H1 (cell line): Measurements from ENCODE around the gene SPDYE16. TPM values are rescaled to one million over a fixed set of nuclear protein-coding genes. Genes with fewer than 3 reads are reported as not detected.

Experiments
- CTCF ChIA-PET: fragments of 300-600 bp; sonication (Branson Sonifier 250); formaldehyde crosslinking; loops from one replicate; lab custom pipeline; 2021; ENCODE audit not compliant: partially characterized antibody; lab: Charles Lee
- POLR2A ChIA-PET: fragments of 300-600 bp; sonication (Branson Sonifier 250); formaldehyde crosslinking; loops from one replicate; lab custom pipeline; 2021; ENCODE audit warnings: inconsistent platforms; ENCODE audit not compliant: partially characterized antibody; lab: Charles Lee
- DNase-seq, 2 experiments: peaks; one replicate each; pipeline versions ENCODE4 v3.0.0 to v3.0.0-alpha.2; 2010 to 2022; ENCODE audit warnings: low spot score in 2 of 2, low read depth in 1 of 2, mixed read lengths in 1 of 2
- FAIRE-seq: peaks from 2 replicates; lab custom pipeline; 2011; peaks lifted over from hg19 to GRCh38; lab: Jason Lieb, UNC
- H2AFZ ChIP-seq: 2 replicates; pipeline ENCODE4 v1.8.1; 2012; ENCODE audit warnings: low read length, inconsistent platforms
- H2AK5ac ChIP-seq: 2 replicates; pipeline ENCODE4 v1.6.1; 2013; ENCODE audit warnings: low read depth, low read length
- H2BK120ac ChIP-seq: replicated peaks from 2 replicates; pipeline ENCODE3; 2013; ENCODE audit warnings: low read depth, low read length, inconsistent platforms
- H2BK12ac ChIP-seq: 2 replicates; pipeline ENCODE4 v1.6.1; 2013; ENCODE audit warnings: low read depth, low read length
- H2BK15ac ChIP-seq: 2 replicates; pipeline ENCODE4 v1.6.1; 2013; ENCODE audit warnings: low read length
- H2BK20ac ChIP-seq: 2 replicates; pipeline ENCODE4 v1.6.1; 2013; ENCODE audit warnings: low read length
- H2BK5ac ChIP-seq: 2 replicates; pipeline ENCODE4 v1.6.1; 2013; ENCODE audit warnings: low read depth, low read length
- H3K14ac ChIP-seq: 2 replicates; pipeline ENCODE4 v1.6.1; 2013; ENCODE audit warnings: inconsistent platforms; ENCODE audit not compliant: insufficient read length
- H3K18ac ChIP-seq: 2 replicates; pipeline ENCODE4 v1.6.1; 2013; ENCODE audit warnings: low read length; ENCODE audit errors: extremely low read depth
- H3K23ac ChIP-seq: 2 replicates; pipeline ENCODE4 v1.6.1; 2013; ENCODE audit warnings: inconsistent platforms; ENCODE audit not compliant: insufficient read length
- H3K23me2 ChIP-seq: 2 replicates; pipeline ENCODE4 v1.6.1; 2013; ENCODE audit warnings: low read depth, low read length
- H3K27ac ChIP-seq: 2 replicates; pipeline ENCODE4 v1.6.1; 2011; ENCODE audit warnings: low read depth, low read length, inconsistent platforms
- H3K27me3 ChIP-seq, 4 experiments: replicated peaks in 1 of 4; 1 replicate in 1 of 4; 2 replicates in 3 of 4; pipeline versions ENCODE4 v1.6.1 to v1.8.1; 2011 to 2013; ENCODE audit warnings: low read length in 3 of 4, mild to moderate bottlenecking in 3 of 4, inconsistent platforms in 2 of 4, mixed read lengths in 2 of 4, moderate library complexity in 1 of 4; ENCODE audit not compliant: control insufficient read depth in 3 of 4, insufficient read depth in 3 of 4; ENCODE audit errors: extremely low read depth in 1 of 4
- H3K36me3 ChIP-seq, 4 experiments: 2 replicates each; pipeline versions ENCODE4 v1.6.1 to v1.8.1; 2011 to 2013; ENCODE audit warnings: mild to moderate bottlenecking in 4 of 4, low read length in 3 of 4, moderate library complexity in 2 of 4, control low read depth in 1 of 4, inconsistent platforms in 1 of 4; ENCODE audit not compliant: insufficient read depth in 4 of 4, control insufficient read depth in 2 of 4
- H3K4ac ChIP-seq: replicated peaks from 2 replicates; pipeline ENCODE3; 2013; ENCODE audit warnings: low read length, low read depth, mixed read lengths, inconsistent platforms; ENCODE audit not compliant: insufficient read length
- H3K4me1 ChIP-seq, 4 experiments: replicated peaks in 1 of 4; 1 replicate in 1 of 4; 2 replicates in 3 of 4; pipeline versions ENCODE4 v1.6.1 to v1.8.1; 2011 to 2013; ENCODE audit warnings: low read length in 3 of 4, inconsistent platforms in 2 of 4, mixed read lengths in 1 of 4; ENCODE audit not compliant: insufficient read depth in 4 of 4, control insufficient read depth in 3 of 4
- H3K4me2 ChIP-seq, 2 experiments: 2 replicates each; pipeline versions ENCODE4 v1.6.1 to v1.8.1; 2011 to 2013; ENCODE audit warnings: low read depth in 2 of 2, low read length in 2 of 2, control low read depth in 1 of 2, inconsistent platforms in 1 of 2, mild to moderate bottlenecking in 1 of 2; ENCODE audit not compliant: insufficient read depth in 1 of 2
- H3K4me3 ChIP-seq, 4 experiments: fragments of 200-600, 300-600 bp in 1 of 4; sonication (generic), shearing (Covaris generic), sonication (Bioruptor Twin) in 1 of 4; 2 replicates each; pipeline versions ENCODE4 v1.5.1 to v1.8.1; 2011 to 2016; ENCODE audit warnings: low read length in 4 of 4, low read depth in 3 of 4, control low read depth in 2 of 4, inconsistent platforms in 2 of 4, mild to moderate bottlenecking in 2 of 4, mixed read lengths in 1 of 4, moderate library complexity in 1 of 4; ENCODE audit not compliant: insufficient read depth in 2 of 4; ENCODE audit errors: extremely low read depth in 1 of 4
- H3K56ac ChIP-seq: replicated peaks from 2 replicates; pipeline ENCODE3; 2013; ENCODE audit warnings: low read depth, mild to moderate bottlenecking, mixed read lengths, low read length, inconsistent platforms; ENCODE audit not compliant: insufficient read length
- H3K79me1 ChIP-seq: 2 replicates; pipeline ENCODE4 v1.6.1; 2013; ENCODE audit warnings: low read depth, low read length, control low read depth
- H3K79me2 ChIP-seq, 2 experiments: 2 replicates each; pipeline versions ENCODE4 v1.6.1 to v1.8.1; 2012 to 2013; ENCODE audit warnings: low read length in 2 of 2, mild to moderate bottlenecking in 2 of 2, inconsistent platforms in 1 of 2; ENCODE audit not compliant: insufficient read depth in 2 of 2, control insufficient read depth in 1 of 2
- H3K9ac ChIP-seq, 4 experiments: replicated peaks in 1 of 4; 1 replicate in 1 of 4; 2 replicates in 3 of 4; pipeline versions ENCODE4 v1.6.1 to v1.8.1; 2011 to 2013; ENCODE audit warnings: low read depth in 3 of 4, low read length in 3 of 4, control low read depth in 2 of 4, mild to moderate bottlenecking in 2 of 4, moderate library complexity in 2 of 4, inconsistent platforms in 1 of 4; ENCODE audit errors: extremely low read depth in 1 of 4
- H3K9me3 ChIP-seq, 2 experiments: 2 replicates each; pipeline versions ENCODE4 v1.6.1 to v1.8.1; 2012 to 2013; ENCODE audit warnings: mild to moderate bottlenecking in 2 of 2, moderate library complexity in 2 of 2, control low read depth in 1 of 2, inconsistent platforms in 1 of 2, low read depth in 1 of 2, low read length in 1 of 2, mixed read lengths in 1 of 2; ENCODE audit not compliant: insufficient read depth in 2 of 2
- H4K20me1 ChIP-seq, 2 experiments: replicated peaks in 1 of 2; 2 replicates each; pipeline versions ENCODE3 to v1.8.1; 2011 to 2013; ENCODE audit warnings: inconsistent platforms in 2 of 2, low read length in 2 of 2, mild to moderate bottlenecking in 1 of 2; ENCODE audit not compliant: insufficient read depth in 2 of 2, control insufficient read depth in 1 of 2
- H4K5ac ChIP-seq: 2 replicates; pipeline ENCODE4 v1.6.1; 2013; ENCODE audit warnings: low read length, low read depth, mixed read lengths, inconsistent platforms; ENCODE audit not compliant: insufficient read length
- H4K8ac ChIP-seq: 2 replicates; pipeline ENCODE4 v1.8.0; 2013; ENCODE audit warnings: mild to moderate bottlenecking, moderate library complexity, low read length, inconsistent platforms; ENCODE audit not compliant: insufficient read depth; ENCODE audit errors: extremely low read depth
- H4K91ac ChIP-seq: replicated peaks from 2 replicates; pipeline ENCODE3; 2013; ENCODE audit warnings: low read length, mixed read lengths, inconsistent platforms; ENCODE audit not compliant: insufficient read length
- ASH2L ChIP-seq: fragments of 200-600, 300-600 bp; sonication (generic); IDR thresholded peaks from one replicate; pipeline ENCODE4 v1.7.1; 2017; ENCODE audit warnings: low read length
- CBX5 ChIP-seq: fragments of 300-800, 300-1000 bp; sonication (generic); IDR thresholded peaks from 2 replicates; pipeline ENCODE4 v1.7.1; 2016; ENCODE audit warnings: antibody characterized with exemption, low read length, low read depth
- CHD2 ChIP-seq: IDR thresholded peaks from 2 replicates; pipeline ENCODE4 v1.6.1; 2012; ENCODE audit warnings: low read length, improper control_type of control experiment
- GABPA ChIP-seq: IDR thresholded peaks from 2 replicates; pipeline ENCODE4 v1.6.1; 2011; ENCODE audit warnings: mild to moderate bottlenecking, low read length, moderate library complexity, borderline replicate concordance; ENCODE audit not compliant: insufficient read depth
- HDAC2 ChIP-seq, 2 experiments: fragments of 300-600 bp in 1 of 2; sonication (generic) in 1 of 2; IDR thresholded peaks; 2 replicates each; pipeline ENCODE4 v1.6.1; 2011 to 2012; ENCODE audit warnings: low read depth in 2 of 2, low read length in 2 of 2, mild to moderate bottlenecking in 2 of 2, moderate library complexity in 2 of 2, borderline replicate concordance in 1 of 2, inconsistent platforms in 1 of 2
- NANOG ChIP-seq: IDR thresholded peaks from 2 replicates; pipeline ENCODE4 v1.6.1; 2011; ENCODE audit warnings: low read length, low read depth, mild to moderate bottlenecking, inconsistent platforms; ENCODE audit not compliant: insufficient read depth, poor library complexity, severe bottlenecking
- RAD21 ChIP-seq, 2 experiments: IDR thresholded peaks in 1 of 2; conservative IDR thresholded peaks in 1 of 2; 2 replicates each; pipeline ENCODE4 v1.6.1; 2011; ENCODE audit warnings: low read depth in 2 of 2, low read length in 2 of 2, improper control_type of control experiment in 1 of 2, inconsistent platforms in 1 of 2, mild to moderate bottlenecking in 1 of 2, moderate library complexity in 1 of 2
- RNF2 ChIP-seq: fragments of 200-900, 300-1000 bp; sonication (generic); IDR thresholded peaks from 2 replicates; pipeline ENCODE4 v1.7.1; 2016; ENCODE audit warnings: borderline replicate concordance, low read depth, mild to moderate bottlenecking, antibody characterized with exemption, low read length; ENCODE audit not compliant: poor library complexity, severe bottlenecking; ENCODE audit errors: missing control alignments
- SIX5 ChIP-seq: IDR thresholded peaks from 2 replicates; pipeline ENCODE4 v1.6.1; 2011; ENCODE audit warnings: mild to moderate bottlenecking, low read depth, low read length
- TAF7 ChIP-seq: optimal IDR thresholded peaks from 2 replicates; pipeline ENCODE3; 2011; ENCODE audit warnings: low read depth, mild to moderate bottlenecking, inconsistent platforms, low read length, moderate library complexity, borderline replicate concordance
- WGBS, 2 experiments: shearing (Covaris generic) in 1 of 2; methylation state at CpG; one replicate each; pipeline versions ENCODE4 v1.1.6 to v1.1.7; 2013 to 2015; ENCODE audit warnings: low lambda C conversion rate in 2 of 2, mixed read lengths in 2 of 2, inconsistent platforms in 1 of 2, low coverage in 1 of 2, missing lambda C conversion rate in 1 of 2; ENCODE audit not compliant: insufficient replicate concordance in 2 of 2, insufficient coverage in 1 of 2, insufficient read length in 1 of 2; ENCODE audit errors: extremely low coverage in 1 of 2, missing lambda C conversion rate in 1 of 2; 5-methylcytosine and 5-hydroxymethylcytosine counted together
- polyA plus RNA-seq, 7 experiments: library from polyadenylated mRNA; depleted of rRNA in 3 of 7; stranded (reverse) in 5 of 7; unstranded in 2 of 7; fragments of >200 nt in 5 of 7; fragments of 200-250 nt in 2 of 7; gene quantifications; 1 replicate in 5 of 7; 2 replicates in 1 of 7; 4 replicates in 1 of 7; pipeline versions ENCODE4 v1.2.1 to v1.2.3, GENCODE V29; 2011 to 2013; ENCODE audit warnings: missing spikeins in 2 of 7, mixed read lengths in 2 of 7
- total RNA-seq: library from RNA; stranded (reverse); fragmentation: NEBNext Ultra II Directional; extraction: Animal tissue kit (Norgen Biotek cat#: 25700); gene quantifications from 2 replicates; pipeline ENCODE4 v1.2.1, GENCODE V29; 2021
- TF ChIP-seq, protein P1 (sequence below): IDR thresholded peaks from 2 replicates; pipeline ENCODE4 v1.6.1; 2012; ENCODE audit warnings: low read length, inconsistent platforms

The SPDYE16 gene
- total and polyA plus RNA-seq, 2 of the 8 experiments (the other 6 are each of a cell fraction or from before 2014, with no cell fraction given): not detected

- Histone ChIP-seq H2BK15ac (no peak overlapping the region), H4K5ac (no peak overlapping the region), H3K79me1 (no peaks in the 10 kb centered on the region), H2AK5ac (no peak overlapping the region), H3K27ac (no peak overlapping the region), H3K18ac (no peak overlapping the region), H2BK20ac (no peak overlapping the region), H3K56ac (no peak overlapping the region), H3K23me2 (no peaks in the 10 kb centered on the region), H3K23ac (no peak overlapping the region), H4K8ac (no peak overlapping the region), H3K4me3 (no peak overlapping the region), H2BK120ac (no peak overlapping the region), H3K4ac (no peak overlapping the region), H2BK5ac (no peak overlapping the region), H3K14ac (no peak overlapping the region), H3K4me1 (peaks cover 0 to 11% (median 8%) of the 10 kb centered on the region in 4 experiments; a peak in 6 of 7 replicates), H4K91ac (no peak overlapping the region), H2BK12ac (peak overlapping the region; percentile 17; the same call in 1 of the 2 replicates), H2AFZ (no peak overlapping the region), H3K4me2 (no peak overlapping the region), H3K36me3 (peaks cover 0 to 5% (median under 1%) of the 10 kb centered on the region in 4 experiments; a peak in 4 of 8 replicates), H3K9me3 (no peaks in the 10 kb centered on the region), H3K9ac (no peak overlapping the region), H4K20me1 (peaks cover 0 to 2% of the 10 kb centered on the region in 2 experiments), H3K79me2 (no peaks in the 10 kb centered on the region), H3K27me3 (no peaks in the 10 kb centered on the region)
- POLR2A ChIA-PET: interaction anchor here (0.6 kb wide), 1 partner anchor 73 kb away, joined by 5 read pairs; no protein-coding TSS in a partner anchor
- FAIRE-seq (no peak), DNase-seq (no peak)
- 96% methylated on average over 5 of the region's 5 CpGs; no CpG with 5 or more reads in 1 of the 2 experiments for WGBS, 2 experiments
- CTCF ChIA-PET: interaction anchor here (0.7 kb wide), 1 partner anchor 217 kb away, joined by 3 read pairs; no protein-coding TSS in a partner anchor
- TF ChIP-seq NANOG (no peak), CBX5 (no peak), ASH2L (no peak), SIX5 (no peak), TAF7 (no peak), CHD2 (no peak), GABPA (no peak), RAD21 (IDR thresholded peaks at IDR 0.05 in 1 of 2, conservative IDR thresholded peaks at IDR 0.05 in 1 of 2; ENCODE audit: low read depth in 2 of 2, low read length in 2 of 2) (no peak), RNF2 (no peak), HDAC2 (IDR thresholded peaks at IDR 0.05; ENCODE audit: borderline replicate concordance in 1 of 2, low read depth in 2 of 2, low read length in 2 of 2) (no peak)
- TF ChIP-seq, protein P1, sequence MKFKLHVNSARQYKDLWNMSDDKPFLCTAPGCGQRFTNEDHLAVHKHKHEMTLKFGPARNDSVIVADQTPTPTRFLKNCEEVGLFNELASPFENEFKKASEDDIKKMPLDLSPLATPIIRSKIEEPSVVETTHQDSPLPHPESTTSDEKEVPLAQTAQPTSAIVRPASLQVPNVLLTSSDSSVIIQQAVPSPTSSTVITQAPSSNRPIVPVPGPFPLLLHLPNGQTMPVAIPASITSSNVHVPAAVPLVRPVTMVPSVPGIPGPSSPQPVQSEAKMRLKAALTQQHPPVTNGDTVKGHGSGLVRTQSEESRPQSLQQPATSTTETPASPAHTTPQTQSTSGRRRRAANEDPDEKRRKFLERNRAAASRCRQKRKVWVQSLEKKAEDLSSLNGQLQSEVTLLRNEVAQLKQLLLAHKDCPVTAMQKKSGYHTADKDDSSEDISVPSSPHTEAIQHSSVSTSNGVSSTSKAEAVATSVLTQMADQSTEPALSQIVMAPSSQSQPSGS: no peak
Observed at GRCh38 chr7:76506081-76506440, 37.0 kb downstream of the SPDYE16 start.
